Measurements from ENCODE around the gene LTN1. TPM values are rescaled to one million over a fixed set of nuclear protein-coding genes. Genes with fewer than 3 reads are reported as not detected.

Gene LTN1, protein sequence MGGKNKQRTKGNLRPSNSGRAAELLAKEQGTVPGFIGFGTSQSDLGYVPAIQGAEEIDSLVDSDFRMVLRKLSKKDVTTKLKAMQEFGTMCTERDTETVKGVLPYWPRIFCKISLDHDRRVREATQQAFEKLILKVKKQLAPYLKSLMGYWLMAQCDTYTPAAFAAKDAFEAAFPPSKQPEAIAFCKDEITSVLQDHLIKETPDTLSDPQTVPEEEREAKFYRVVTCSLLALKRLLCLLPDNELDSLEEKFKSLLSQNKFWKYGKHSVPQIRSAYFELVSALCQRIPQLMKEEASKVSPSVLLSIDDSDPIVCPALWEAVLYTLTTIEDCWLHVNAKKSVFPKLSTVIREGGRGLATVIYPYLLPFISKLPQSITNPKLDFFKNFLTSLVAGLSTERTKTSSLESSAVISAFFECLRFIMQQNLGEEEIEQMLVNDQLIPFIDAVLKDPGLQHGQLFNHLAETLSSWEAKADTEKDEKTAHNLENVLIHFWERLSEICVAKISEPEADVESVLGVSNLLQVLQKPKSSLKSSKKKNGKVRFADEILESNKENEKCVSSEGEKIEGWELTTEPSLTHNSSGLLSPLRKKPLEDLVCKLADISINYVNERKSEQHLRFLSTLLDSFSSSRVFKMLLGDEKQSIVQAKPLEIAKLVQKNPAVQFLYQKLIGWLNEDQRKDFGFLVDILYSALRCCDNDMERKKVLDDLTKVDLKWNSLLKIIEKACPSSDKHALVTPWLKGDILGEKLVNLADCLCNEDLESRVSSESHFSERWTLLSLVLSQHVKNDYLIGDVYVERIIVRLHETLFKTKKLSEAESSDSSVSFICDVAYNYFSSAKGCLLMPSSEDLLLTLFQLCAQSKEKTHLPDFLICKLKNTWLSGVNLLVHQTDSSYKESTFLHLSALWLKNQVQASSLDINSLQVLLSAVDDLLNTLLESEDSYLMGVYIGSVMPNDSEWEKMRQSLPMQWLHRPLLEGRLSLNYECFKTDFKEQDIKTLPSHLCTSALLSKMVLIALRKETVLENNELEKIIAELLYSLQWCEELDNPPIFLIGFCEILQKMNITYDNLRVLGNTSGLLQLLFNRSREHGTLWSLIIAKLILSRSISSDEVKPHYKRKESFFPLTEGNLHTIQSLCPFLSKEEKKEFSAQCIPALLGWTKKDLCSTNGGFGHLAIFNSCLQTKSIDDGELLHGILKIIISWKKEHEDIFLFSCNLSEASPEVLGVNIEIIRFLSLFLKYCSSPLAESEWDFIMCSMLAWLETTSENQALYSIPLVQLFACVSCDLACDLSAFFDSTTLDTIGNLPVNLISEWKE (N-terminal part only)
- total RNA-seq (25.6 TPM), polyA plus RNA-seq (ENCODE audit: insufficient read depth in 1 of 8, insufficient read length in 8 of 8, low replicate concordance in 1 of 8) (10 to 100 TPM; 13.8 to 23.5 (median 19.6) TPM)
- long read RNA-seq, donor 1 = 0 reads
- long read RNA-seq, donor 2, full-length matches to known transcripts = 1 of 1 reads
- long read RNA-seq, donor 2, partial matches to known transcripts = 0 of 1 reads
- long read RNA-seq, donor 2, other reads (novel, unspliced or antisense) = 0 of 1 reads
- long read RNA-seq, donor 3 = 0 reads
- long read RNA-seq, donor 4 = 0 reads
- long read RNA-seq, donor 5 = 0 reads
- long read RNA-seq, donor 6 = 0 reads
- long read RNA-seq, donor 7 = 0 reads
- long read RNA-seq, donor 8 = 0 reads
- long read RNA-seq, donor 9 = 0 reads
- long read RNA-seq, donor 10 = 0 reads
- long read RNA-seq, donor 11, full-length matches to known transcripts = 1 of 1 reads
- long read RNA-seq, donor 11, partial matches to known transcripts = 0 of 1 reads
- long read RNA-seq, donor 11, other reads (novel, unspliced or antisense) = 0 of 1 reads

DNA sequence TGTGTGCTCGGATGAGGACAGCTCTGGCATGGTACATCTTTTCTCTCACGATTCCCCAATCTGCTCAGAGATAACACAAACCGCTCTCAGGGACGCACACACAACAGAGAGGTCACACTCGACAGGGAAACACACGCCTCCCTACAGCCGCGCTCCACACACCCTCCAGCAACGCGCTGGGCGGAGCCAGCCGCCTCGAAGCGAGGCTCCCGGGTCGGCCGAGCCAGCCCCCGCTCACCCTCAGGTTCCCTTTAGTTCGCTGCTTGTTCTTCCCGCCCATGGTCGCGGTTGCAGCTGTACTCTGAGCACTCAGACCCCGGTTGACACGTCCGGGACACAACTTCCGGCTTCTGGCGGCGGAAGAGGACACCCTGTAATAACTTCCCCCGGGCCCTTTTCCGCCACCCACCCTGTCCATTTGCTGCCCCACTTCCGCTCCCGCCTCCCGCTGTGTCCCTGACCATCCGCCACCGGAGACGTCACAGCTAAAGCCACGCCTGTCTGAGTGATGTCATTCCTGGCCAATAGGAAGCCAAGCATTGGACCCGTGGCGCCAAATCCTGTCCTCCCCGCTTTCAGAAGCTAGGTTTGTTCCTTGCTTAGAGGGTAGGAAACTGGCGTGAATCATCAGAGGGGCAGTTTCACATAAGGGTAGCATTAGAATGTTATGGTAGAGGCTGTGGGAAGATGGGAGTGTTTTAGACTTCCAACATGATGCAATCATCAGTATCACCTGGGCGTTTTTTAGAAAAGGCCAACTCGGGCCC is at the start of gene LTN1:
LTN1 (minus strand) TSS at position 352 of the 767 bp plus-strand sequence; CDS start at position 280, 72 bp downstream.
- DNase-seq = peak; percentile 100
- no peaks in the 10 kb centered on the region for H3K36me3 ChIP-seq (ENCODE audit: control insufficient read depth, insufficient read depth, low read length)
- WGBS (ENCODE audit: insufficient coverage) = 0% methylated on average over 39 of the region's 43 CpGs
- peak within 1 kb of the TSS; percentile 95 for H3K27ac ChIP-seq (ENCODE audit: low read length)
- H3K4me1 ChIP-seq (ENCODE audit: control insufficient read depth, insufficient read depth, low read length) = peaks cover 9% of the 10 kb centered on the region
- H3K9me3 ChIP-seq (replicated peaks; ENCODE audit: control insufficient read depth, low read depth, low read length) = no peaks in the 10 kb centered on the region
- H3K4me3 ChIP-seq (ENCODE audit: low read length) = peak within 1 kb of the TSS; percentile 88
- H3K27me3 ChIP-seq (ENCODE audit: control insufficient read depth, insufficient read depth, low read length) = no peaks in the 10 kb centered on the region

DNA sequence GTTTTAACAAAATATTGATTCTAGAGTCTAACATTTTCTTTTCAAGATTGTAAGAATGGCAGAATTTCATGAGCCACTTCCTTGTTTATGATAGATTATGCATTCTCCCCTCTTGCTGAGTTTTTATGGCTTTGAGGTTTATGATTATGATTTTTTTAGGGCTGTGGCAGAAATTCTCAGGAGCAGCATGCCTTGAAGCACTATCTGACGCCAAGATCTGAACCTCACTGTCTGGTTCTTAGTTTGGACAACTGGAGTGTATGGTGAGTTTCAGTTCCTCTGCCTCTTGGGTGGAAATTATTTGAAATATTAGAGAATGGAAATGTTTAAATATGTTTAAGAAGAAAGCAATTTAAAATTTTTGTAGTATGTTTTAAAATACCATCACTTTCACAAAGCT is 42.0 kb upstream of the LTN1 start:
- no peak for DNase-seq
- H3K27me3 ChIP-seq (ENCODE audit: control insufficient read depth, insufficient read depth, low read length) = no peaks in the 10 kb centered on the region
- H3K27ac ChIP-seq (ENCODE audit: low read length) = no peak overlapping the region
- no peaks in the 10 kb centered on the region for H3K4me1 ChIP-seq (ENCODE audit: control insufficient read depth, insufficient read depth, low read length)
- H3K36me3 ChIP-seq (ENCODE audit: control insufficient read depth, insufficient read depth, low read length) = peaks cover 32% of the 10 kb centered on the region
- WGBS (ENCODE audit: insufficient coverage) = 100% methylated on average over 1 of the region's 1 CpG
- no peak overlapping the region for H3K4me3 ChIP-seq (ENCODE audit: low read length)
- H3K9me3 ChIP-seq (replicated peaks; ENCODE audit: control insufficient read depth, low read depth, low read length) = no peaks in the 10 kb centered on the region

DNA sequence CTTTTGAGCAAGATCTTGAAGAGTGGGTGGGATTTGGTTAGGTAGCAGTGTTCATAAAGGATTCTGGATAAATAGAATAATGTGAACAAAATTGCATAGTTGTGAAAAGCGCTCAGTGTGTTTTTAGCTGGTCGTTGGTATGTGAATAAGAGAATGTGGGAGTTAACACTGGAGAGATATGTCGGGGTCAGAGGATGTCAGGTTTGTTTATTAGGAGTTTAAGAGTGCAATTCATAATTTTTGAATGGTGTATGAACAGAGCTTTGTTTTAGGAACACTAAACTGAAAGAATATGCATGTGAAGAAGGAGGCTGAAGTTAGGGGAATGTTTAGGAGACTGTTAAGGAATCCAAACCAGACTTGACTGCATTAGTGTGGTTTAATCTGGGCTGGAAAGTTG is 41.2 kb upstream of the LTN1 start:
- DNase-seq = no peak
- no peaks in the 10 kb centered on the region for H3K27me3 ChIP-seq (ENCODE audit: control insufficient read depth, insufficient read depth, low read length)
- 93% methylated on average over 3 of the region's 3 CpGs for WGBS (ENCODE audit: insufficient coverage)
- no peak overlapping the region for H3K27ac ChIP-seq (ENCODE audit: low read length)
- H3K4me1 ChIP-seq (ENCODE audit: control insufficient read depth, insufficient read depth, low read length) = no peaks in the 10 kb centered on the region
- H3K4me3 ChIP-seq (ENCODE audit: low read length) = no peak overlapping the region
- no peaks in the 10 kb centered on the region for H3K9me3 ChIP-seq (replicated peaks; ENCODE audit: control insufficient read depth, low read depth, low read length)
- H3K36me3 ChIP-seq (ENCODE audit: control insufficient read depth, insufficient read depth, low read length) = peaks cover 36% of the 10 kb centered on the region

DNA sequence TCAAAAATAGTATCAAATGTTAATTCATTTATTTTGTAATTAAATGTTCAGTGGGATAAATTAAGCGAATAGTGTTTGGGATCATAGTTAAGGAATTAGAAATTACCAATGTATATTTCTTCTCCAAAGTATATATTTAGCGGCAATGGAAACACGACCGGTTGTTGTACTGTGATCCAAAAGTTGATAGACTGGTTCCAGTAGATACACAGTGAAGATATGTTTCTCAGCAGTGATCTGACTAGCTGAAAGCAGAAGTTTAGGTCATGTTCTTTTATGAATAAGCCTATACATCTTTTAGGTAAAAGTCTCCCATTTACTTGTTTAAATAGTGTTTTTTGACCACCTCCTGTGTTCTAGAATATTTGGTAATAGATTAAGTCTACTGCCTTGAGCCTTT is 40.6 kb upstream of the LTN1 start:
- H3K4me3 ChIP-seq (ENCODE audit: low read length) = no peak overlapping the region
- H3K36me3 ChIP-seq (ENCODE audit: control insufficient read depth, insufficient read depth, low read length) = peaks cover 37% of the 10 kb centered on the region
- no peaks in the 10 kb centered on the region for H3K27me3 ChIP-seq (ENCODE audit: control insufficient read depth, insufficient read depth, low read length)
- H3K4me1 ChIP-seq (ENCODE audit: control insufficient read depth, insufficient read depth, low read length) = no peaks in the 10 kb centered on the region
- no peaks in the 10 kb centered on the region for H3K9me3 ChIP-seq (replicated peaks; ENCODE audit: control insufficient read depth, low read depth, low read length)
- no CpG with 5 or more reads among the region's 4 CpGs for WGBS (ENCODE audit: insufficient coverage)
- no peak overlapping the region for H3K27ac ChIP-seq (ENCODE audit: low read length)
- no peak for DNase-seq

DNA sequence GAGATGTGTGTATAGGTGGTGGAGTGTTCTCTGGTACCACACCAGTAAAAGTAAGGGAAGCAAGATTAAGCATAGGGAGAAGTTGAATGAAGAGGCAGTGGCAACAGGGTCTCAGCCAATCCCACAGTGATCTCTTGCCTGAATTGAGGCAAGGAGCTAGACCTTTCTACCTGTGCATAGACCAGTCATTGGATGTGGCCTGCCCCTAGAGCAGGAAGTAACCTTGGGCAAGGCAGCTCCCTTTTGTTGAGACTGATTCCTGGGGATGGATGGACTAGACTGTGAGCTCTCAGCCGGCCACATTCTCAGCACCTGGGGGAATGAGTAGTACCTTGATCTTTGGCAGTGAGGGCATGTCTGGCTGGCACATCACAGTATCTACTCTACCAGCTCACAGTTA is 38.2 kb upstream of the LTN1 start:
- no peaks in the 10 kb centered on the region for H3K9me3 ChIP-seq (replicated peaks; ENCODE audit: control insufficient read depth, low read depth, low read length)
- H3K4me3 ChIP-seq (ENCODE audit: low read length) = no peak overlapping the region
- no peaks in the 10 kb centered on the region for H3K4me1 ChIP-seq (ENCODE audit: control insufficient read depth, insufficient read depth, low read length)
- WGBS (ENCODE audit: insufficient coverage) = no CpG with 5 or more reads among the region's 1 CpG
- peaks cover 32% of the 10 kb centered on the region for H3K36me3 ChIP-seq (ENCODE audit: control insufficient read depth, insufficient read depth, low read length)
- no peaks in the 10 kb centered on the region for H3K27me3 ChIP-seq (ENCODE audit: control insufficient read depth, insufficient read depth, low read length)
- no peak for DNase-seq
- no peak overlapping the region for H3K27ac ChIP-seq (ENCODE audit: low read length)

DNA sequence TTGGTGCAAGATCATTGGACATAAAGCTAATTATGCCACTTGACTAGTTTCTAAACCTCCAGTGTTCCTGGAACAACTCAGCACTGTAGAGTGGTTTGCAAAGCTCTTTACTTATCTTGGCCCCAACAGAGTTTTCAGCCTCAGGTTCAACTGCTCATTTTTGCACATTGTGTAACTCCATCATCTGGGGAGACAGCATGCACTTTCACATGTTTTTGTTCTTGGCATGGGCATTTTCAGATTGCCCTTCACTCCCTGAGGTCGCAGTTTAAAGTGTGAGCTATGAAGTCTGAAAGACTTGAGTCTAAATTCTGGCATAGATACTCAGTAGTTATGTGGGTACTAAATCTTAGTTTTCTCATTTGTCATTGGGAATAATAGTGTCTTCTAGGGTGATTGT is 36.8 kb upstream of the LTN1 start:
- H3K36me3 ChIP-seq (ENCODE audit: control insufficient read depth, insufficient read depth, low read length) = peaks cover 27% of the 10 kb centered on the region
- H3K4me1 ChIP-seq (ENCODE audit: control insufficient read depth, insufficient read depth, low read length) = no peaks in the 10 kb centered on the region
- no peaks in the 10 kb centered on the region for H3K9me3 ChIP-seq (replicated peaks; ENCODE audit: control insufficient read depth, low read depth, low read length)
- H3K27ac ChIP-seq (ENCODE audit: low read length) = no peak overlapping the region
- DNase-seq = no peak
- H3K27me3 ChIP-seq (ENCODE audit: control insufficient read depth, insufficient read depth, low read length) = no peaks in the 10 kb centered on the region
- WGBS (ENCODE audit: insufficient coverage) = no CpG with 5 or more reads among the region's 1 CpG
- H3K4me3 ChIP-seq (ENCODE audit: low read length) = no peak overlapping the region

DNA sequence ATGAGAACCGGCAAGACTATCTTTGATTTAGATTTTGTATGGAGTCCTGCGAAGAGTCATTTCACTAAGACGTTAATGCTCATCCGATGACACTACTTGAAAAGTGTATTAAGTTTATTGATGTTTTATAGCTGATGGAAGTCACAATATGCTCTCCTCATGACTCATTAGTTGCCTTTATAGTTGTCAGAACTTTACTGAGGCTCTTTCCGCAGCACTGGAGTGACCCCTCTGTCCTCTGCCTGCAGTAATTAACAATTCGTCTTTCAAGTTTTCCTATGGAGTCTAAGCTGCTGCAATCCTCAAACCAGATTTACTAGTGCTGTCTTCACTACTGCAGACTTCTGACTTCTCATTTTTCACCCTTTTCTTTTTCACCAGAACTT is 32.6 kb upstream of the LTN1 start:
- DNase-seq = no peak
- Histone ChIP-seq H3K4me1 (ENCODE audit: control insufficient read depth, insufficient read depth, low read length) (no peaks in the 10 kb centered on the region), H3K9me3 (replicated peaks; ENCODE audit: control insufficient read depth, low read depth, low read length) (no peaks in the 10 kb centered on the region), H3K4me3 (ENCODE audit: low read length) (peak overlapping the region; percentile 77), H3K36me3 (ENCODE audit: control insufficient read depth, insufficient read depth, low read length) (peaks cover 8% of the 10 kb centered on the region), H3K27me3 (ENCODE audit: control insufficient read depth, insufficient read depth, low read length) (no peaks in the 10 kb centered on the region), H3K27ac (ENCODE audit: low read length) (peak overlapping the region; percentile 95)
- 10% methylated on average over 2 of the region's 6 CpGs for WGBS (ENCODE audit: insufficient coverage)

DNA sequence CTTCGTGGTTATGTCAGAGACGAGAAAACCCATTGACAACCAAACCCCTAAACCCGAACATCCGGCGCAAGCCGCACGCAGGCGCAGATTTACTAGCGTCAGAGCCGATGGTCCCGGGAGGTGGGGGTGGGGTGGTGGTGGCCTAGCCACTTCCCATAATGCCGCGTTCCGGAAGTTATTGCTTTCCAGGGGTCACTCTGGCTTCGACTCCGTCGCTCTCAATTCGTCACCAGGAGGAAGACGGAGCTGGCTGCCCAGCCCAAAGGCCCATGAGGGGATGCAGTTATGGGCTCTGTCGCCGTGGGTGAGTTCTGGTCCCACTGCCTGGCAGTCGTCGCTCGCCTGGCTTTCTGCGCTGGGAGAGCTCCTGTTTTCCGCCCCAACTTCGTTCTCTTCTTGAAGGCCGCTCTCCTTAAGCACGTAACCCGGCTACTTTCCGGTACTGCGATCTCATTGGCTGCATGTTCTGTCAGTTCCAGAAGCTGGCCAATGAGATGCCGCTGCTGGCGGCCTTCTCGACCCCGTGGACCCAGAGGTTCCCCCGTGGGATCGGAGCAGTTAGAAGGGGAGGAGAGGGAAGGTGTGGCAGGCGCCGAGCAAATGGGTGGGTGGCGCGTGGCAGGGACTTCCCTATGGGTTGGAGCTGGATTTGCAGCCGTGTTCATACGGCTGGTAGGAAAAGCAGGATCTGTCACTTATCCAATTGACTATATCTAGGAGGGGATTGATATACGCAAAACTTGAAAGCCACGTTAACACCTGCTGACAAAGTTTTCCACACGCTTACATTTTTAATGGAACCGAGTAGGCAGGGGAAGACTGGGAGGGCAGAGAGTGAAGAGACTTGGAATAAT is 32.0 kb upstream of the LTN1 start, which contains the start of gene USP16:
USP16 (plus strand) TSS at position 195 of the 854 bp plus-strand sequence. CDS start 3,246 bp downstream, outside the sequence.
- Histone ChIP-seq H3K36me3 (ENCODE audit: control insufficient read depth, insufficient read depth, low read length) (peaks cover 5% of the 10 kb centered on the region), H3K27ac (ENCODE audit: low read length) (peak within 1 kb of the TSS; percentile 95), H3K4me1 (ENCODE audit: control insufficient read depth, insufficient read depth, low read length) (peaks cover 3% of the 10 kb centered on the region), H3K27me3 (ENCODE audit: control insufficient read depth, insufficient read depth, low read length) (no peaks in the 10 kb centered on the region), H3K4me3 (ENCODE audit: low read length) (peak within 1 kb of the TSS; percentile 77), H3K9me3 (replicated peaks; ENCODE audit: control insufficient read depth, low read depth, low read length) (no peaks in the 10 kb centered on the region)
- peak; percentile 100 for DNase-seq
- WGBS (ENCODE audit: insufficient coverage) = under 1% methylated on average over 27 of the region's 48 CpGs

All from muscle of leg (tissue), 16 donors.